Skin of body (tissue), 2 donors: ENCODE measurements around the gene PLEKHG4B. TPM values are rescaled to one million over a fixed set of nuclear protein-coding genes. Genes with fewer than 3 reads are reported as not detected.

Source experiments
- DNase-seq: peaks from one replicate; lab custom pipeline; 2025; lab: John Stamatoyannopoulos, UW
- total RNA-seq: library from RNA; depleted of rRNA; stranded (reverse); fragments of >200 nt; gene quantifications from one replicate; pipeline ENCODE4 v1.2.3, GENCODE V29; 2014

PLEKHG4B gene
- total RNA-seq, 1 donor from 2014 or later = 6.0 TPM

- DNase-seq = no peak
Measured at GRCh38 chr5:169071-169727, 77.2 kb downstream of the PLEKHG4B start.

GRCh38 chr5:169728-170094, 77.7 kb downstream of the PLEKHG4B start:
- no peak for DNase-seq

DNA sequence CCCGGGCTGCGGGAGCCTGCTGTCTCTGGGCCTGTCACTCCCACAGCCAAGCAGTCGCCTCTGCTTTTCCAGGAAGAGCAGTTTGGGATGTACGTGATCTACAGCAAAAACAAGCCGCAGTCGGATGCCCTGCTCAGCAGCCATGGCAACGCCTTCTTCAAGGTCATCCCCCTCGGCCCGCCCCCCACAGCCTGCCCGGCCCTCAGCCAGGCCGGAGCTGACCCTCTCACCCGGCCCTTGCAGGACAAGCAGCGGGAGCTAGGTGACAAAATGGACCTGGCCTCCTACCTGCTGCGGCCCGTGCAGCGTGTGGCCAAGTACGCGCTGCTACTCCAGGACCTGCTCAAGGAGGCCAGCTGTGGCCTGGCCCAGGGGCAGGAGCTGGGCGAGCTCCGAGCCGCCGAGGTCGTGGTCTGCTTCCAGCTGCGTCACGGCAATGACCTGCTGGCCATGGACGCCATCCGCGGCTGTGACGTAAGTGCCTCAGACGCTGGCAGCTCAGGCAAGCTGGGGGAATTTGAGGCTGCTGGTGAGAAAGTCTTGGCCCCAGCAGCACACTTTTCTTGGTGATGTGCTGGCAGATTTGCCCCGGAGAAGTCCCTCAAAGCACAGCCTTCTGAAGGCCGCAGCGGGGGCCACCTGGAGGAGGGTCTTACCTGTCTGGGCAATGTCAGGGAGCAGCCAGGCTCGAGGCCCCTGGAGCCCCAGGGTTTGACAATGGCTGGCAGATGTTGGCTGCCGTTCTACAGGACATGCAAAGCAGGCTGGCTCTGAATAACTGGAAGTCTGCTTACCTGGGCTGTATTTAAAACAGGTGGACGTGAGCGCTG, 79.2 kb downstream of the PLEKHG4B start:
- no peak for DNase-seq

GRCh38 chr5:171801-172331, 79.9 kb downstream of the PLEKHG4B start:
- DNase-seq = no peak

DNA sequence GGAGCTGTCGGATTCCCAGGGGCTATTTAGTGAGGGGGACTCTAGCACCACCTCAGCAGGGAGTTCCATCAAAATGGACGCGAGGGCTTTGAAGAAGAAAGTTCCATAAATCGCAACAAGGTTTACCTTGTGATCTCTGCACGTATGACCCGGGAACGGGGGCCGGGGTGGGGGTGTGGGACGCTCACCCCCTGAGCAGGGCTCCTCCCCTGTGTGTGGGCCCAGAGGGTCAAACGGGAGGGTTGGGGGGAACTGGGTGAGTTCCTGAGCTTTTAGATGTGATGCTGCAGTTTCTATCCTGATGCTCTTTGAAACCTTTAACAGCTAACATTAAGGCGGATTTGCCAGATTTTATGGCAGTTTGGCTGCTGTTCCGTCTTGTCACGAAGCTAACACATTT, 80.5 kb downstream of the PLEKHG4B start:
- DNase-seq = no peak

GRCh38 chr5:172841-173251, 80.9 kb downstream of the PLEKHG4B start:
- DNase-seq = no peak

DNA sequence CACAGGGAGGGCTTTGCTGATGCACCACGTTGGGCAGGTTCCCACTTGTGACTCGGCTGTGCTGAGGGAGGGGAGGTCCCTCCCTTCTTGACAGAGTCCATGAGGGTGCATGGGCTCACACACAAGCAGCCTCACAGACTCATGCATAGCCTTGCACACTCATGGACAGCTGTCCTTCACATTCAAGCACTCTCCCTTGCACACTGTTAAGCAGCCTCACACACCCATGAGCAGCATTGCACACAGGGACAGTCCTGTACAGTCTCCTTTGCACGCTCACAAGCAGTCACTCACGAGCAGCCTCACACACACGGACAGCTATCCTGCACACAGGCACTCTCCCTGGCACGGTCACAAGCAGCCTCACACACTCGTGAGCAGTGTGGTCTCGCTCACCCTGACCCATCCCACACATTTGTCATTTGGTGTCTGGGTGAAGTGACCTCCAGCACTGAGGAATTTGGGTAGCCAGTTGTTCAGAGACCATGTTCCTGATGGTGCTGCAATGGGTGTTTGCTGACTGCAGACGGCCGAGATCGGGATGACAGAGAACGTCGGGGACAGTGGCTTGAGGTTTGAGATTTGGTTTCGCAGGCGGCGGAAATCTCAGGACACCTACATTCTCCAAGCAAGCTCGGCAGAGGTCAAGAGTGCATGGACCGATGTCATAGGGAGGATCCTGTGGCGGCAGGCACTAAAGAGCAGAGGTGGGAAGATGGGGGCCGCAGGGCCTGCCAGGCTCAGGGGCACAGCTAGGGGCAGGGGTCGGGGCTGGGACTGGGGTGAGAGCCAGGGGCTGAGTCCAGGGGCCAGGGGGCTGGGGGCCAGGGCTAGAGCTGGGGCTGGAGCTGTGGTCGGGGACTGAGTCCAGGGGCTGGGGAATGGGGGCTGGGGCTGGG, 81.7 kb downstream of the PLEKHG4B start:
- DNase-seq = no peak

- no peak for DNase-seq
Measured at GRCh38 chr5:174291-174600, 82.3 kb downstream of the PLEKHG4B start.

GRCh38 chr5:174876-175465, 83.0 kb downstream of the PLEKHG4B start:
- no peak for DNase-seq

- DNase-seq = no peak
Measured at GRCh38 chr5:176296-176823, 84.4 kb downstream of the PLEKHG4B start.

DNA sequence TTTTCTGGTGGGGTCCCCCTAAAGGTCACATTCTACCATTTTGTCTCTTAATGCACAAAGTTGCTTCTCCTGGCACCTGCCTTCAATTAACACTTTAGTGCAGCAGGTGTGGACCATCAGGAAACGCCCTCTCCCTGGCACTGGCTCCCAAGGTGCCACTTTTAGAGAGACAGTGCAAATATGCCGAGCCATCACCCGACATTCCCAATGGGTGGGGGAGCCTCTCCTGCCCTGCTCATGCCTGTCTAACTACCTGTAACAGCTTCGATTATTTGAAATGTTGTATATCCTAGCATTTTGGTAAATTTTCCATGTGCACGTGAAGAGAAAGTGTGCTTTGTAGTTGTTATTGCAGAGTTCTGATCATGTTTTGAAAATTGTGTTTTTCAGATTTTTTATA, 86.1 kb downstream of the PLEKHG4B start:
- no peak for DNase-seq

- DNase-seq = no peak
Measured at GRCh38 chr5:179401-179800, 87.4 kb downstream of the PLEKHG4B start.

- no peak for DNase-seq
Measured at GRCh38 chr5:180286-180918, 88.4 kb downstream of the PLEKHG4B start.

- no peak for DNase-seq
Measured at GRCh38 chr5:181160-181559, 89.2 kb downstream of the PLEKHG4B start.

DNA sequence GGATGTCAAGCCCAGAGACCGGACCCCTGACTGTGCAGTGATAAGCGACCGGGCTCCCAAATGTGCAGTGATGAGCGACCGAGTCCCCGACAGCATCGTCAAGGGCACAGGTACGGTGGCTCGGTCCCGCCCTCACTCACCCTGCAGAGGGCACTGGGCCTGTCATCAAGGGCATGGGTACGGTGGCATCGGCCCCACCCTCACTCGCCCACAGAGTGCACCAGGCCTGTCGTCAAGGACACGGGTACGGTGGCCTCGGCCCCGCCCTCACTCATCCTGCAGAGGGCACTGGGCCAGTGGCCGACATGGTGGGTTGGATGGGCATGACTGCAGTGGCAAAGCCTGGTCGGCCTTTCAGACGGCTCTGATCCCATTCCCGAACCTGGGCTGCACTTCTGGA, 89.6 kb downstream of the PLEKHG4B start:
- no peak for DNase-seq

GRCh38 chr5:182126-182525, 90.2 kb downstream of the PLEKHG4B start:
- no peak for DNase-seq

GRCh38 chr5:184471-184870, 92.5 kb downstream of the PLEKHG4B start:
- DNase-seq = no peak

- DNase-seq = no peak
Measured at GRCh38 chr5:185095-186070, 93.4 kb downstream of the PLEKHG4B start.
